GM21526 (cell line): ENCODE measurements around the gene ZWILCH.

Source experiments
- ATAC-seq: cut with Tn5 transposase; IDR thresholded peaks from one replicate; pipeline ENCODE4 v1.9.1; 2021; ENCODE audit warnings: moderate library complexity; ENCODE audit not compliant: unreplicated experiment, low FRiP score

The ZWILCH gene

DNA sequence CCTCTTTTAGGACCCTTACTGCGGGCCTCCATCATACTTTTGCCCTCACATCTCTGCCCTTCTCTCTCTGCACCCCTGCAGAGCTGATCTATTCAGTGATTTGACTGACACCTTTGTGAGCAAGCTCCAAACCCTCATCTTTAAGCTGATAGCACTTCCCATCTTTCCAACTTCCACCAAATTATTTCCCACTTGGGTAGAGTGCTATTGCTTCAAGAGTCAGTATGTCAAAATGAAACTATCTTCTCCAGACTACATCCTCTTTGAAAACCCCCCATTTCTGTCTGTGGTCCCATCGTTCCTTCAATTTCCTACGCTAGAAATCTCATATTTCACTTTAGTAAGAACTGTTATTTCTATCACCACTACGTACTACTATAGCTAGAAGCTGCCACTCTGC lies 19.7 kb downstream of the ZWILCH start:
- ATAC-seq: no peak

DNA sequence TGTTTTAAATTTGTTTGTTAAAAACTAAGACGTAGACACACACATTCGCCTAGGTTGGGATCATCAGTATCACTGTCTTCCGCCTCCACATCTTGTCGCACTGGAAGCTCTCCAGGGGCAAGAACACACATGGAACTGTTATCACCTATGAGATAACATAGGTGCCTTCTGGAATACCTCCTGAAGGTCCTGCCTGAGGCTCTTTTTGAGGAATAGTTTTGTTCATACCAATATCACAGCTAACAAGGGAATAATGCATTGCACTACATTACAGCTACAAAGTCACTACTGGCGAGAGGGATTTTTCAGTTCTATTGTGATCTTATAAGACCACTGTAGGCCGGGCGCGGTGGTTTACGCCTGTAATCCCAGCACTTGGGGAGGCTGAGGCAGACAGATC lies 29.9 kb downstream of the ZWILCH start:
- no peak for ATAC-seq

DNA sequence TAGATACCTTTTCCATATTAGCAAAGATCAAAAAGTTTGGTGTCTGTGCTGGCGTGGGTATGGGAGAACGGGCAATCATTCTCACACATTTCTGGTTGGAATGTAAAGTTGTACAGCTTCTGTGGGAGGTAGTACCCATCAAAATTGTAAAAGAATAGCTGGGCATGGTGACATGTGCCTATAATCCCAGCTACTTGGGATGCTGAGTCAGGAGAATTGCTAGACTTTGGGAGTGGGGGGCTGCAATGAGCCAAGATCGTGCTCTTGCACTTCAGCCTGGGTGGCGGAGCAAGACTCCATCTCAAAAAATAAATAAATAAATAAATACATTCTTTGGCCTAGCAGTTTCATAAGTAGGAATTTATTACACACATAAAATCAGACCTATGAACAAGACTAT lies 37.8 kb downstream of the ZWILCH start:
- ATAC-seq: no peak

DNA sequence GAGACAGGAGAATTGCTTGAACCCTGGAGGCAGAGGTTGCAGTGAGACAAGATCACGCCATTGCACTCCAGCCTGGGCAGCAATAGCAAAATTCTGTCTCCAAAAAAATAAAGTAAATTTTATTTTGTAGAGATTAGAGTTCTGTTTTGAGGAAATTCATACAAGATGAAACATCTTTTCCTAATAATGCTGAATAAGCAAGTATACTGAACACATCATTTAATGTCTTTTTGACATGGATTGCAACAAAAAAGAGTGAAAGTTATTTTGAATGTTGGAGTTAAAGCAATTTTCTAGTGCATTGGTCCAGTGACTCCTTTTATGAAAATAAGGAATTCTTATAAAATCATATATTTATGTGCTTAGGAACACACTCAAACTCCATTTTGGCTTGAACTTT lies 40.1 kb downstream of the ZWILCH start:
- ATAC-seq: no peak

DNA sequence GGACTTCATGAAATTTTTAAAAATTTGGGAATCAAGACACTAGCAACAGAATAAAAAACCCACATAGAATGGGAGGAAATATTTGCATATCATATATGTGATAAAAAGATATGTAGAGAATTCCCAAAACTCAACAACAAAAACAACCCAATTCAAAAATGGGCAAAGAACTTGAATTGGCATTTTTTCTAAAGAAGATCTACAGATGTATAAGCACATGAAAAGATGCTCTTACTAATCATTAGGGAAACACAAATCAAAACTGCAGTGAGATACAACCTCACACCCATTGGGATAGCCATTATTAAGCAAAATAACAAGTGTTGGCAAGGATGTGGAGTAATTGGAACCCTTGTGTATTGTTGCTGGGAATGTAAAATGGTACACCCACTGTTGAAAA lies 50.6 kb downstream of the ZWILCH start:
- no peak for ATAC-seq

DNA sequence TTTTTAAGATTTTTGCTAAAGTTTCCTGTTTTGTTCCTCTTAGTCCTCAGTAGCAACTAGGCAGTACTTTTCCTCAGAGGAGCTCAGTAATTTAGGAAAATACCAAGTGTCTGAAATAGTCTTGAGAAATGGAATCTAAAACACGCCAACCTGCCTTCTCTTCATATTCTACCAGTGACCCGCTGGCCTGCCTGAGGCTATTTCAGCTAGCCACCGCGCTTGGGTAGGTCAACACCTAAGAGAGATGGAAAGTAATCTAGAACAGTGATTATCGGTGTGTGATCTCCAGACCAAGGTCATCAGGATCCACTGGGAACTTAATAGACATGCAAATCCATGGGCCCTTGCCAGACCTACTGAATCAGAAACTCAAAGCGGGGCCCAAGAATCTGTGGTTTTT lies 53.1 kb downstream of the ZWILCH start:
- no peak for ATAC-seq

DNA sequence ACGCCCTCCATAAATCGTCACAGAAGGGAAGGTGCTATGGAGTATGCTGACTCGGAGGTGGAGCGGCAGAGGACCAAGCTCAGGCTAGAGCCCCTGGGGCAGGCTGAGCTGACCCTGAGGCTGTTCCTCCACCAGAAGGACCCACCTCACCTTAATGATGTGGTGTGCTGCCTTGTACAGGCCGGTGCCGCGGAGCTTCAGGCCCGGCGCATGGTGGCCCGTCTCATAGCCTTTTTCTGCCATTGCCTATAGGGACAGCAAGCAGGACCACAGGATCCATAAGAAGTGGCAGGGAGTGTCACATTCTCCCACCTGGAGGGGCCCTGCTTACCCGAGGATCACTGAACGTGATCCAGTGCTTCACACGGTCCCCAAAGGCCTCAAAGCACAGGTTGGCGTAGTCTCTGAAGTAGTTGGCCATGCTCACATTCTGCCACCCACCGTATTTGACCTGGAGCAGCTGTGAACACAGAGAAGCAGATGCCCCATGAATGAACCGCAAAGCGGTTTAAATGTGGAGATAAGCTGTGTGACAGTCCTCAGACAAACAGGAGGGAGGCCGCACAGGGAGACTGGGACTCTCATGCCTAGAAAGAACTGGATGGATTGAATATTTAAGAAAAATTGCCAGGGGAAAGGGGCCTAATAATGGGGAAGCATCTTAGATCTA lies 55.9 kb downstream of the ZWILCH start:
- ATAC-seq: no peak

DNA sequence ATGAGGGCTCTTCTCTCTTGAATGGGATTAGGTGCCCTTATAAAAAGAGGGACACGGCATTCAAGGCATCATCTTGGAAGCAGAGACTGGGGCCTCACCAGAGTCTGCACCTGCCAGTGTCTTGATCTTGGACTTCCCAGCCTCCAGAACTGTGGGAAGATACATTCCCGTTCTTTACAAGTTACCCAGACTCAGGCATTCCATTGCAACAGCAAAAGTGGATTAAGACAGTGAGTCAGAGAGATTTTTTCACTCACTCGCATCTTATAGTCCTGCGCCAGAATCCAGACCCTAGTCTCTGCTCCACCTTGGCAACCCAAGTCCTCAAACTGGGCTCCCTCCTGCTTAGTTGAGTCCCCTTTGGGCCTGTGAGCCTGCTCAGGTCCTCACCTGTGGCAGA lies 58.0 kb downstream of the ZWILCH start:
- ATAC-seq: no peak

DNA sequence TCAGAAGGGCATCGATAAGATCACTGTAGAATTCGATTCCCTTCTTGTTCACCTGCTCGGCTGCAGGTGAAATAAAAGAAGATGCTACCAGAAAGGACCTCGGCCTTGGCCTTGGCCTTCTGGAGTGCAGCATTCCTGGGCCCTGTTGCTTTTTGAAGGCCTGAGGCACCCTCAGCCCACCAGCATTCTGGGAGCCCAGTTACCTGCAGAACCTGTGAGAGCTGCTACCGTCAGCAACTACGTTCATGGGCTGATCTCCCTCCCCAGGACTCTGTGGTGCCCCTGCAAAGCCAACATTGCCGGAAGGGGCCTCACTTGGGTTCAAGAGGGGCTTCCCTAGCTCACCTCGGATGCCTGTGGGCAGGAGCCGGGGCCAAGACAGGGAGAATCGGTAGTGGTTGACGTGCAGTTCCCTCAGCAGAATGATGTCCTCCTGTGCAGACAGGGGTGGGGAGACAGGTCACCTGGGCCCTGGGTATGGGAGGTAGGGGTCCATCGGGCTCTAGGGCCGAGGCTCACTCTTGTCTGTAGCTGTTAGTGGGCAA lies 58.5 kb downstream of the ZWILCH start:
- no peak for ATAC-seq

DNA sequence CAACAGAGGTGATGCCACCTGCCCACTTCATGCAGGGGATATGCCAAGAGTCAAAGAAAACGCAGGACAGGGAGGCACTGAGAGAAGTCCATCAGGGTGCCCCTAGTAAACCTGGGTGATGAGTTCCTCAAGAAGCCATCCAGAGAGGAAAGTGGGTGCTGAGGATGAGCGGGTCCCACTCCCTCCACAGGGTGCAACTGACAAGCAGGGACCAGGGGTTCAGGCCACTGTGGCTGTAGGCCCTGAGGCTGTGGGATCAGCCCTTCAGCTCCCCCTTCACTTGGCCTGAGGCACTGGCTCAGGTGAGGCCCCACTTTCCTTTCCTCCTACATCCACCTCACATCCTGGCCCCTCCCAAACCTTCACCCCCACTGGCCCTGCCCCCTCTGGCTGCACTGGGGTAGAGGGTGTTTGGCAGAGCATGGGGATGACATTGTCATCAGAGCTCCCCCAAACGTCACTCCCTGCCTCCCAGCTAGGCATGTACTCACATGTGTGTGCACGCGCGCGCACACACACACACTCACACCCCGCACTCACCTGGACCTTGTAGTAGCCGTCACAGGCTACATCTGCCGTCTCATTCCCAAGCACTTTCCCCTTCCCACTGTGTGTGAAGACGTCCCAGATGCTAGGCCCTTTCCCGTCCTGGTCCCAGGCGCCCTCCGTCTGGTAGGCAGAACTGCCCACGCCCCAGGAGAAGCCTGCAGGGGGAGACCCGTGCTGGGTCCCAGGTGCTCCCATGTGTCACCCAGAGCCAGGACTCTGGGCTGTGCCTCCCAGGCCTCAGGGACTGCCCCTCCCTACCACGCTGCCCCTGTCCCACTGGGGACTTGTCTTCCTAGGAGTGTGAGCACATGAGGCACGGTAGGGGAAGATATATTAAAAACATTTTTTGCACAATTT lies 59.3 kb downstream of the ZWILCH start:
- ATAC-seq: no peak

DNA sequence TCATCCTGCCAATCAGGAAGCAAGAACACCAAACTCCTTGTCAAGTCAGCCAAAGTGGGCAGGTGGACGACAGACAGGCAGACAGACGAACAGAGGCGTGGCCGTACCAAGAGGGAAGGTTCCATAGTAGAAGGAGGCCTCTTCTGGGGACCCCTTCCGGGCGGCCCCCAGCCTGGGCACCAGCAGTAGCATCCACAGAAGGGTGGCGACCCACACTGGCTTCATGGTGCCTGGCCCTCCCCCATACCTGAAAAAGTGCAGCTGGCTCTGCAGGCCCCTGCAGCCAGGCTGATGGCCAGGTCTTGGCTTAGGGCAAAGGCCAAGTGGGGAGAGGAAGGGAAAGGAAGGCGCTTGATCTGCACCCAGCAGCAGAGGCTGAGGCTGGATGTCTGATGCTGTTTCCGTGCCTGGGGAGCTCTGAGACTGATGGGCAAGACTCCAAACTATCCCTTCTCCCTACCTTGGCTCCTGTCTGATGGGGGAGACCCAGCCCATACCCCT lies 60.1 kb downstream of the ZWILCH start:
- no peak for ATAC-seq

DNA sequence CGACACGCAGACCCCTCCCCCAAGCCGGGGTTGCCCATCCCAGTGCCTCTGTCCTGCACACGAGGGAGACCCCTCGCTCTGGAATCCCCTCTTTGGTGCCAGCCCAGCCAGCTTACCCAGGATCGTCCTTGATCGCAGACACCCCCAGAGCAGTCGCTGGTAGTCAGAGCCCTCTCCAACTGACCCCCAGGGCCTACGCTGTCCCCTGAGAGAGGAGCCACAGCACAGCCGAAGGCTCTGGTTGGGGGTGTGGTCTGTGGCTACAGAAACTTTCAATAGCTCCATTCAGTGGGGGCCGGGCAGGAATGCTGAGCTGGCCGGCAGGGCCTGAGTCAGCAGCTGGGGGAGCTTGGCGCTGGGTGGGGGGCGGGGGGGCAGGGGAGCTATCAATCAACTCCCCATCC lies 60.6 kb downstream of the ZWILCH start, which contains the start of gene LCTL:
Gene LCTL, minus strand, starts transcription at position 258 of the 404 bp plus-strand sequence. CDS start 633 bp downstream, outside the sequence.
- ATAC-seq: no peak

DNA sequence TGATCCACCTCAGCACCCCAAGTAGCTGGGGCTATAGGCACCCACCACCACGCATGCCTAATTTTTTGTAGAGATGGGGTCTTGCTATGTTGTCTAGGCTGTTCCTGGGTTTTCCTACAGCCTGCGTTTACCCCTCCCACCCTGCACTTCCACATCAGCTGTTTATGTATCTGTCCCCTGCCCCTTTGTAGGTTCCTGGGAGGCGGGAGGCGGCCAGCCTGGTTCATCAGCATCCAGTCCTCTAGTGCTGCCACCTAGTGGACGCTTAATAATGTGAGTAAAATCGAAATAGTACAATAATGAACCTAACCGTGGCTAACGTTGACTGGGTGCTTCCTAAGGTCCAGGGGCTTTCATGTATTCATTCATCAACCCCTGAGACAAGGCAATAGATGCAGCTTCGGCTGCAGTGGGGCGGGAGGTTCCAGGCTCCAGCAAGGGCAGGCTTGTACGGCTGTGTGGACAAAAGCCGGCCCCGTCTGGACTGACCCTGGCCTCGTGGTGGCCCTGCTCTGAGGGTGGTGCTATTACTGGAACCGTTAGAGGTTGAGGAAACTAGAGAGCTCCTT lies 61.9 kb downstream of the ZWILCH start:
- ATAC-seq: no peak

DNA sequence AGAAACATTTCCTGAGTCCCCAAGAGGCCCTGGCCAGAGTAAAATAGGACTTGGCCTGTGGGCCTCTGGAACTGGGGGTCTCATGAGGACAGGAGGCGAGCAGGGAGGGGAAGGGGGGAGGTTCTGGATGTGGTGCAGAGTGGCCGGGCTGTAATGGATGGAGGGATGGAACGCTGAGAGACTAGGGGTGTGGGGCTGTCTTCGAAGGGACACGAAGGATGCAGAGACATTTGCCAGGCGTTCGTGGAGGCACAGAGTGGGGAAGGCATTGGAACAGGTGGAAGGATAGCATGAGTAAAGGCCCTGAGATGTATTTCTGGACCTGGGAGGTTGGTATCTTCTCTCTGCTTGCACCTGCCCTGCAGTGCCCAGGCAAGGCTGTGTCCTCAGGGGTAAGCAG lies 62.8 kb downstream of the ZWILCH start:
- ATAC-seq: no peak

DNA sequence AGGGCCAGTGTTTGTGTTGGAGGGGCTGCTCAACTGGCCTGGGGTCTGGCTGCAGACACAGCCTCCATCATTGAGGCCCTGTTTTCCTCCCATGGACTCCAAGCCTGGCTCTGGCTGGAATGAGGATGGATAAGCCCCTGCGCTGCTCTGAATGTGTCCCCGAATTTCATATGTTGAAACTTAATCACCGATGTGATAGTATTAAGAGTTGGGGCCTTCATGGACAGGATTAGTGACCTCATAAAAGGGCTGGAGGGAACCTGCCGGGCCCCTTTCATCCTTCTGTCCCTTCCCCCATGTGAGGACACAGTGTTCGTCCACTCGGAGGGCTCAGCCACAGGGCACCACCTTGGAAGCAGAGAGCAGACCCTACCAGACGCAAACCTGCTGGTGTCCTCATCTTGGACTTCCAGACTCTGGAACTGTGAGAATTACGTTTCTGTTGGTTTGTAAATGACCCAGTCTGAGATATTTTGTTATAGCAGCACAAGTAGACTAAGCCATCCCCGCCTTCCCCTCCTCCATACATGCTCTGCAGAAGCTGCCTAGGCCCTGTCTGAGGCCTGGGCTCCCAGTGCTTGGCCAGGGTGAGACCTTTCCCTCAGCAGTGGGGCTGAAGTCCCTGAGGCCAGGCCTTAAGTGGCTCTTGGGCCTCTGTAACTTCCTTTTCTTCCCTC lies 64.5 kb downstream of the ZWILCH start:
- ATAC-seq: no peak

DNA sequence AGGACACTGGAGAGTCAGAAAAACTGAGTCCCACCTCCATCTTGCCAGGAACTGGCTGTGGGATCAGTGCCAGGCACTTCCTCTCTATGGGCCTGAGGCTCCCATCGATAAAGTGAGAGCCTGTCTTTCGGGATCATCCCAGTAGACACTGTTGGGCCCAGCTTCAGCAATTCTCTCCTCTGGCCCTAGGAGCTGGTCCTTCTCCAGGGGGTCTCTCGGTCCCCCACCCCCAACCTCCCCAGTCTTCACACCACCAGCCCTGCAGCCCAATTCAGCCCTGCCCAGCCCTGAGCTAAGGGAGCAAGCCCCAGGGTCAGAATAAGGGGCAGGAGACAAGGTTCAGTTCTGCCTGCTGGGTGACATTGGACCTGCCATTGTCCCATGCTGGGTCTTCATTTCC lies 65.2 kb downstream of the ZWILCH start:
- no peak for ATAC-seq

DNA sequence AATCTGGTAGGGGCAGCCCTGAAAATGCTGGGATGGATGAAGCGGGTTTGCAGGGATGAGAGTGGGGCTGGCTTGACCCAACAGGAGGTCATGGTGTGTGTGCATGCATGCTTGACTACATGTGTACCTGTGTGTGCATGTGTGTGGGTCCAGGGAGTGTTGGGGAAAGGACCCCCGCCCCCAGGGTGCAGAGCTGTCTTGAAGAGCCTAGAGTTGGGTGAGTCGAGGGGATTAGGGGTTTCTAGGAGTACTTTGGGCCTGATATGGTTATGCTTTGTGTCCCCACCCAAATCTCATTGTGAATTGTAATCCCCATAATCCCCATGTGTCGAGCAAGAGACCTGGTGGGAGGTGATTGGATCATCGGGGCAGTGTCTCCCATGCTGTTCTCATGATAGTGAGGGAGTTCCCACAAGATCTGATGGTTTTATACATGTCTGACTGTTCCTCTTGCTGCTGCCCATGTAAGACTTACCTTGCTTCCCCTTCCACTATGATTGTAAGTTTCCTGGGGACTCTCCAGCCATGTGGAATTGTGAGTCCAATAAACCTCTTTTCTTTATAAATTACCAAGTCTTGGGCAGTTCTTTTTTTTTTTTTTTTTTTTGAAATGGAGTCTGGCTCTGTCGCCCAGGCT lies 65.8 kb downstream of the ZWILCH start:
- no peak for ATAC-seq

DNA sequence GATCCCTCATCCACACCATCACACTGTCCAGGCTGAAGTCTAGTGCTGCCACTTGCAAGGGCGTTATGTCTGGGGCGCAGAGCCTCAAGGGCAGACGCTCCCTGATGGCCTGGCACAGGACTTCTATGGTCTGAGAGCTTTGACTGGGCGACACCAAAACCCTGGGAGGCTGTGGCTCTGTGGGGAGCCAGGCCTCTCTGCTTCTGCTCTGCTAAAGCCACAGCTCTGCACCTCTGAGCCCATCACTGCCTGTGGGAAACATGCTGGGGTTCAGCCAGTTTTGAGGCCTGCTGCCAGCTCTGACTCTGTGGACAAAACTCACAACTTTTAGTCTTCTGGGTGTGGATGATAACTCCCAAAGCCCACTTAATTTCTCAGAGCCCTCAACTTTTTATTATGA lies 67.0 kb downstream of the ZWILCH start:
- ATAC-seq: no peak

DNA sequence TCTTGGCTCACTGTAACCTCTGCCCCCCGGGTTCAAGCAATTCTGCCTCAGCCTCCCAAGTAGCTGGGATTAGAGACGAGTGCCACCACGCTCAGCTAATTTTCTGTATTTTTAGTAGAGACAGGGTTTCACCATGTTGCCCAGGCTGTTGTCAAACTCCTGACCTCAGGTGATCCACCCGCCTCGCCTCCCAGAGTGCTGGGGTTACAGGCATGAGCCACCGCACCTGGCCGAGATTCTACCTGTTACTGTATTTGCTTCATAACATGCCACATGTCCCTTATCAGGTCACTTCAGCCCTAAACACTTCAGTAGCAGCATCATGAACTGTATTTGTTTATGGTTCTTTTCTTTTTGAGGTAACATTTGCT lies 68.2 kb downstream of the ZWILCH start:
- no peak for ATAC-seq
